Brain microvascular endothelial cell (primary cell): ENCODE measurements around the gene DCHS1.

Experiments used
- DNase-seq: peaks from one replicate; pipeline ENCODE4 v3.0.0-alpha.2; 2020
- H3K27ac ChIP-seq: fragments of 250-450 bp; sonication (Bioruptor Pico); 2 replicates; pipeline ENCODE4 v1.5.1; 2020; ENCODE audit warnings: mild to moderate bottlenecking, moderate library complexity
- H3K27me3 ChIP-seq: fragments of 250-450 bp; sonication (Bioruptor Pico); replicated peaks from 2 replicates; pipeline ENCODE4 v1.5.1; 2020; ENCODE audit warnings: mild to moderate bottlenecking
- H3K36me3 ChIP-seq: fragments of 250-450 bp; sonication (Bioruptor Pico); replicated peaks from 2 replicates; pipeline ENCODE4 v1.5.1; 2020; ENCODE audit warnings: mild to moderate bottlenecking
- H3K4me3 ChIP-seq: 2 replicates; pipeline ENCODE4 v1.5.1; 2011; ENCODE audit warnings: low read depth, mild to moderate bottlenecking, control low read depth, low read length, moderate library complexity
- CTCF ChIP-seq: IDR thresholded peaks from 2 replicates; pipeline ENCODE4 v1.5.1; 2011; ENCODE audit warnings: low read depth, mild to moderate bottlenecking, moderate library complexity, low read length, control low read depth, inconsistent platforms; ENCODE audit errors: missing control alignments
- in situ Hi-C: cut with HindIII; loops from 2 replicates; pipeline ENCODE4 v1.10.0; 2017; ENCODE audit warnings: low sequenced_read_pairs, low pct_ligation_motif_present

Gene DCHS1

GRCh38 chr11:6607190-6607795 lies 48.3 kb downstream of the DCHS1 start:
- in situ Hi-C loops = no loop called here
- no peak for DNase-seq
- no peak overlapping the region for H3K4me3 ChIP-seq

GRCh38 chr11:6606471-6607189 lies 49.0 kb downstream of the DCHS1 start:
- peak; percentile 92 for DNase-seq
- in situ Hi-C loops = no loop called here
- Histone ChIP-seq H3K27me3 (no peaks in the 10 kb centered on the region), H3K4me3 (peak overlapping the region; percentile 26), H3K36me3 (peaks cover 41% of the 10 kb centered on the region), H3K27ac (peak overlapping the region; percentile 74)
- no peak for TF ChIP-seq CTCF

More at GRCh38 chr11:6607190-6607795, 48.3 kb downstream of the DCHS1 start:
- Histone ChIP-seq H3K27ac (peak overlapping the region; percentile 74), H3K27me3 (no peaks in the 10 kb centered on the region), H3K36me3 (peaks cover 40% of the 10 kb centered on the region)
- TF ChIP-seq CTCF = no peak

- Histone ChIP-seq H3K27me3 (no peaks in the 10 kb centered on the region), H3K36me3 (peaks cover 33% of the 10 kb centered on the region), H3K27ac (peak overlapping the region; percentile 55), H3K4me3 (peak overlapping the region; percentile 97)
- TF ChIP-seq CTCF = no peak
- in situ Hi-C loops = no loop called here
- DNase-seq = no peak
Observed at GRCh38 chr11:6604790-6605189, 50.8 kb downstream of the DCHS1 start.

- peaks cover 33% of the 10 kb centered on the region for H3K36me3 ChIP-seq
- peak overlapping the region; percentile 55 for H3K27ac ChIP-seq
- no peaks in the 10 kb centered on the region for H3K27me3 ChIP-seq
- DNase-seq = peak; percentile 63
- in situ Hi-C loops = no loop called here
- peak overlapping the region; percentile 97 for H3K4me3 ChIP-seq
- TF ChIP-seq CTCF = peak; percentile 42
Observed at GRCh38 chr11:6604081-6604626, 51.5 kb downstream of the DCHS1 start.

- peak within 1 kb of the TSS; percentile 55 for H3K27ac ChIP-seq
- H3K4me3 ChIP-seq = peak within 1 kb of the TSS; percentile 97
- peaks cover 29% of the 10 kb centered on the region for H3K36me3 ChIP-seq
- H3K27me3 ChIP-seq = no peaks in the 10 kb centered on the region
- in situ Hi-C loops = no loop called here
- DNase-seq = peak; percentile 86
- peak; percentile 38 for TF ChIP-seq CTCF
Observed at GRCh38 chr11:6603287-6604080, 52.1 kb downstream of the DCHS1 start, which contains the start of the genes ILK and RRP8. Gene ILK (plus strand): TSS chr11:6603774. CDS start chr11:6604272, 498 bp downstream. Gene RRP8 (minus strand): TSS chr11:6603616. CDS start chr11:6603502, 114 bp downstream.
